Ascending aorta (tissue), 2 donors: ENCODE data around the gene ISX. TPM values are rescaled to one million over a fixed set of nuclear protein-coding genes. Genes with fewer than 3 reads are reported as not detected.

Experiments used
- DNase-seq, 2 donors: peaks; one replicate each; pipeline ENCODE4 v3.0.0-alpha.2; 2019; ENCODE audit warnings: low spot score in 2 of 2
- H3K27ac ChIP-seq, 2 donors: fragments of 200-600 bp; sonication (generic); one replicate each; pipeline ENCODE4 v1.5.1; 2016 to 2017; ENCODE audit warnings: mild to moderate bottlenecking in 1 of 2
- H3K27me3 ChIP-seq: fragments of 200-600 bp; sonication (generic); one replicate; pipeline ENCODE4 v1.5.1; 2017
- H3K36me3 ChIP-seq, 2 donors: fragments of 200-600 bp; sonication (generic); one replicate each; pipeline ENCODE4 v1.5.1; 2016
- H3K4me1 ChIP-seq, 2 donors: fragments of 200-600 bp; sonication (generic); one replicate each; pipeline ENCODE4 v1.5.1; 2016 to 2017; ENCODE audit warnings: mild to moderate bottlenecking in 1 of 2
- H3K4me3 ChIP-seq, 2 donors: fragments of 200-600 bp; sonication (generic); one replicate each; pipeline ENCODE4 v1.5.1; 2016 to 2017; ENCODE audit warnings: mild to moderate bottlenecking in 1 of 2
- H3K9me3 ChIP-seq, 2 donors: fragments of 200-600 bp; sonication (generic); one replicate each; pipeline ENCODE4 v1.5.1; 2016
- intact Hi-C: fragments of 100-400 bp; cut with DNase I; formaldehyde crosslinking; loops from one replicate; pipeline ENCODE4 v1.15.1; 2023
- total RNA-seq: library from RNA; depleted of rRNA; stranded (reverse); fragments of >200 nt; gene quantifications from one replicate; pipeline ENCODE4 v1.1.0, GENCODE V29; 2016
- TF ChIP-seq, protein P1 (sequence below), 3 experiments: fragments of 200-600 bp in 2 of 3; fragments of 450-650 bp in 1 of 3; sonication (generic) in 2 of 3; IDR thresholded peaks; one replicate each; pipeline ENCODE4 v1.5.1; 2016 to 2019; ENCODE audit warnings: antibody characterized with exemption in 3 of 3, mild to moderate bottlenecking in 1 of 3, moderate library complexity in 1 of 3

ISX gene
- total RNA-seq, 1 donor from 2014 or later = not detected

DNA sequence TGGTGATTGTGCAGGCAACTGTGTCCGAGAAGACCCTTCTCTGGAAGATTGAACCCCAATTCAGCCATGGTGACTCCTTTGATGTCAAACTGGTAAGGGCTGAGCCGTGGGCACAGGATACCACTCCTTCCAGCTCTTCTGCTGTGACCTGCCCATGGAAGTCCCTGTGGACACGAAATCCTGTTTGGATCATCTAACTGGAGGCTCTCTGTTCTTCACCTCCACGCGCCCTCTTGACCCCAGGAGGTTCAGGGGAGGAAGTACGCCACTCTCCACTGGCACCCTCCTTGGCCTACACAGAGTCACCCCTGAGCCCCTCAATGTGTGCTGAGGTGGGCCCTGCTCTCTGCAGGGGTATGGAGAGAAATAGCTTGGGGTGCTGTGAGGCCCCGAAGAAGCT is 810 bp downstream of the ISX start:
- DNase-seq = no peak
- H3K4me3 ChIP-seq = no peak overlapping the region
- H3K36me3 ChIP-seq = no peaks in the 10 kb centered on the region
- H3K27me3 ChIP-seq = no peaks in the 10 kb centered on the region
- H3K27ac ChIP-seq = no peak overlapping the region
- TF ChIP-seq, protein P1, sequence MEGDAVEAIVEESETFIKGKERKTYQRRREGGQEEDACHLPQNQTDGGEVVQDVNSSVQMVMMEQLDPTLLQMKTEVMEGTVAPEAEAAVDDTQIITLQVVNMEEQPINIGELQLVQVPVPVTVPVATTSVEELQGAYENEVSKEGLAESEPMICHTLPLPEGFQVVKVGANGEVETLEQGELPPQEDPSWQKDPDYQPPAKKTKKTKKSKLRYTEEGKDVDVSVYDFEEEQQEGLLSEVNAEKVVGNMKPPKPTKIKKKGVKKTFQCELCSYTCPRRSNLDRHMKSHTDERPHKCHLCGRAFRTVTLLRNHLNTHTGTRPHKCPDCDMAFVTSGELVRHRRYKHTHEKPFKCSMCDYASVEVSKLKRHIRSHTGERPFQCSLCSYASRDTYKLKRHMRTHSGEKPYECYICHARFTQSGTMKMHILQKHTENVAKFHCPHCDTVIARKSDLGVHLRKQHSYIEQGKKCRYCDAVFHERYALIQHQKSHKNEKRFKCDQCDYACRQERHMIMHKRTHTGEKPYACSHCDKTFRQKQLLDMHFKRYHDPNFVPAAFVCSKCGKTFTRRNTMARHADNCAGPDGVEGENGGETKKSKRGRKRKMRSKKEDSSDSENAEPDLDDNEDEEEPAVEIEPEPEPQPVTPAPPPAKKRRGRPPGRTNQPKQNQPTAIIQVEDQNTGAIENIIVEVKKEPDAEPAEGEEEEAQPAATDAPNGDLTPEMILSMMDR (IDR thresholded peaks at IDR 0.05) = no peak
- intact Hi-C loops = no loop called here
- H3K9me3 ChIP-seq = no peaks in the 10 kb centered on the region
- H3K4me1 ChIP-seq = no peaks in the 10 kb centered on the region

- no peaks in the 10 kb centered on the region for H3K4me1 ChIP-seq
- no peak overlapping the region for H3K4me3 ChIP-seq
- TF ChIP-seq, protein P1 (IDR thresholded peaks at IDR 0.05) = no peak
- no peak for DNase-seq
- intact Hi-C loops = no loop called here
- no peaks in the 10 kb centered on the region for H3K27me3 ChIP-seq
- no peak overlapping the region for H3K27ac ChIP-seq
- no peaks in the 10 kb centered on the region for H3K9me3 ChIP-seq
- no peaks in the 10 kb centered on the region for H3K36me3 ChIP-seq
Observed at GRCh38 chr22:35069541-35069940, 3.6 kb downstream of the ISX start.

DNA sequence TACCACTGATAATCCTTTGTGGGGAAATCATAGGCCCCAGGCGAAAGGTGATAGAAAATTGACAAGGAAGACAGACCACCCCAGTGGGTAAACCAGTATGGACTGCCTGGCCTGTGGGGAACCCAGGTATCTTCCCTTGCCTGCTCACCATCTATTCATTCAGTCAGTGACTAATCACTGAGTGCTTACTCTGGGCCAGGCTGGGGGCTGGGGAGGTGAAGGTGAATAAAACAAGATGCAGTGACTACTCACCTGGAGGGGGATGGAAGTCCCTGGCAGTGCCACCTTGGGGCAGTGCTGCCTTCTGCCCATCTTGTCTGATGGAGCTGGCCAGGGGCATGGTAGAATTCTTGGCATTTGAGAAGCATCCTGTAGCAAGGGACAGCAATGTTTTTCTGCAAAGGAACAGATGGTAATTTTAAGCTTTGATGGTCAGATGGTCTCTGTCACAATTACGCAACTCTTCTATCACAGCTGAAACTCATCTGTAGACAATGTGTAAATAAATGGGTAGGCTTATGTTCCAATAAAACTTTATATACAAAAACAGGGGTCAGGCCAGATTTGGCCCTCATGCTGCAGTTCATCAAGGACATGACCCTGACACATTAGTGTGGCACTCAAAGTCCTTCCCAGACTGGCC is 4.6 kb downstream of the ISX start:
- TF ChIP-seq, protein P1 (IDR thresholded peaks at IDR 0.05) = no peak
- Histone ChIP-seq H3K4me3 (no peak overlapping the region), H3K27ac (no peak overlapping the region), H3K4me1 (no peaks in the 10 kb centered on the region), H3K36me3 (no peaks in the 10 kb centered on the region), H3K27me3 (no peaks in the 10 kb centered on the region), H3K9me3 (no peaks in the 10 kb centered on the region)
- no peak for DNase-seq
- intact Hi-C loops = no loop called here

- no peaks in the 10 kb centered on the region for H3K4me1 ChIP-seq
- TF ChIP-seq, protein P1 (IDR thresholded peaks at IDR 0.05) = no peak
- no peak overlapping the region for H3K4me3 ChIP-seq
- H3K27me3 ChIP-seq = no peaks in the 10 kb centered on the region
- no peaks in the 10 kb centered on the region for H3K9me3 ChIP-seq
- H3K27ac ChIP-seq = no peak overlapping the region
- no peak for DNase-seq
- intact Hi-C loops = no loop called here
- no peaks in the 10 kb centered on the region for H3K36me3 ChIP-seq
Observed at GRCh38 chr22:35071784-35072183, 5.8 kb downstream of the ISX start.

DNA sequence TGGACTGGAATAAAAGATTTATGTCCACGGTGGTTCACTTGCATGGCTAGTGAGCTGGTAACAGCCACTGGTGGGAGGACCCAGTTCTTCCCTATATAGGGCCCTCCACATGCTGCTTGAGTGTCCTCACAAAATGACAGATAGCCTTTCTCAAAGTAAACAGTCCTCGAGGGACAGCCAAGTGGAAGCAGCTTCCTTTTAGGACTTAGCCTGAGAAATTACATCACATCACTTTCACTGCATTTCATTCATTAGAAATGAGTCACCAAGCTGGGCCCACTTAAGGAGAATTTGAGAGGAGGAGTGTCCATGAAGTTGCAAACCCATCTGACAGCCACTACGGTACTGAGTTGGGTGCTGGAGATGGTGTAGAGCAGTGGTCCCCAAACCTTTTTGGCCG is 7.0 kb downstream of the ISX start:
- H3K36me3 ChIP-seq = no peaks in the 10 kb centered on the region
- no peak overlapping the region for H3K27ac ChIP-seq
- intact Hi-C loops = no loop called here
- no peak for DNase-seq
- no peak overlapping the region for H3K4me3 ChIP-seq
- H3K9me3 ChIP-seq = no peaks in the 10 kb centered on the region
- H3K27me3 ChIP-seq = no peaks in the 10 kb centered on the region
- TF ChIP-seq, protein P1 (IDR thresholded peaks at IDR 0.05) = no peak
- H3K4me1 ChIP-seq = no peaks in the 10 kb centered on the region

DNA sequence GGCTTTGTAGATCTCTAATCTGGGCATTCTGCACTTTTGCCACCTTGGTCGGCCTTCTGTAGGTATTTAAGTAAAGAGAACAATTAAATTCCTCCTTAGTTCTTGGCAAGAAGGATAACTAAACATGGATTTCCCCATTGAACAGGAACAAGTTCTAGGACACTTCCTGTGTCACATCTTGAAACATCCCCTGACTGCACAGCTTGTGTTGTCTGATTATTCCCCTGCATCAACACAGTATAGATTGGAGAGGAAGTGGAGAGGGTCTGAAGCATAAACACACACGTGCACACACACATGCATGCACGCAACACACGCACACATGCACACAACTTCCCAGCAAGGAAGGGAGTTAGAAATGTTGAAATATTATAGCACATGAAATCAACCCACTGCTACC is 8.6 kb downstream of the ISX start:
- no peaks in the 10 kb centered on the region for H3K4me1 ChIP-seq

More for the DNA sequence above, 8.6 kb downstream of the ISX start:
- no peak for DNase-seq
- Histone ChIP-seq H3K9me3 (no peaks in the 10 kb centered on the region), H3K4me3 (no peak overlapping the region), H3K27me3 (no peaks in the 10 kb centered on the region), H3K27ac (no peak overlapping the region), H3K36me3 (no peaks in the 10 kb centered on the region)
- TF ChIP-seq, protein P1 (IDR thresholded peaks at IDR 0.05) = no peak
- intact Hi-C loops = no loop called here
